Left ventricle myocardium inferior (tissue), 1 donor: ENCODE data around the gene FGFR3. TPM values are rescaled to one million over a fixed set of nuclear protein-coding genes. Genes with fewer than 3 reads are reported as not detected.

Source experiments
- DNase-seq: peaks from one replicate; pipeline ENCODE4 v3.0.0-alpha.2; 2020
- H3K27ac ChIP-seq: fragments of 200-600 bp; replicated peaks from 2 replicates; pipeline ENCODE4 v1.8.0; 2021
- H3K27me3 ChIP-seq: fragments of 200-600 bp; 2 replicates; pipeline ENCODE4 v1.8.0; 2021; ENCODE audit warnings: low read depth
- H3K36me3 ChIP-seq: fragments of 200-600 bp; 2 replicates; pipeline ENCODE4 v1.8.0; 2021
- H3K4me1 ChIP-seq: fragments of 200-600 bp; 2 replicates; pipeline ENCODE4 v1.8.0; 2021
- H3K4me3 ChIP-seq: fragments of 200-600 bp; 2 replicates; pipeline ENCODE4 v1.8.0; 2021; ENCODE audit warnings: mild to moderate bottlenecking, moderate library complexity
- H3K9me3 ChIP-seq: fragments of 200-600 bp; replicated peaks from 2 replicates; pipeline ENCODE4 v1.8.0; 2021
- intact Hi-C: fragments of 100-400 bp; cut with micrococcal nuclease; formaldehyde crosslinking; loops from one replicate; pipeline ENCODE4 v1.11.0; 2022
- total RNA-seq: library from RNA; stranded (reverse); fragmentation: NEBNext Ultra II Directional; extraction: Animal tissue kit (Norgen Biotek cat#: 25700); gene quantifications from one replicate; pipeline ENCODE4 v1.2.1, GENCODE V29; 2021
- TF ChIP-seq, protein P1 (sequence below): fragments of 200-600 bp; IDR thresholded peaks from 2 replicates; pipeline ENCODE4 v1.8.0; 2021; ENCODE audit warnings: antibody characterized with exemption, mild to moderate bottlenecking, borderline replicate concordance
- donor health status: DM: no; HTN: yes; CAD: no; lungs with severe emphysema.

Gene FGFR3
- total RNA-seq, 1 donor from 2014 or later, result 3.5 TPM

- TF ChIP-seq, protein P1, sequence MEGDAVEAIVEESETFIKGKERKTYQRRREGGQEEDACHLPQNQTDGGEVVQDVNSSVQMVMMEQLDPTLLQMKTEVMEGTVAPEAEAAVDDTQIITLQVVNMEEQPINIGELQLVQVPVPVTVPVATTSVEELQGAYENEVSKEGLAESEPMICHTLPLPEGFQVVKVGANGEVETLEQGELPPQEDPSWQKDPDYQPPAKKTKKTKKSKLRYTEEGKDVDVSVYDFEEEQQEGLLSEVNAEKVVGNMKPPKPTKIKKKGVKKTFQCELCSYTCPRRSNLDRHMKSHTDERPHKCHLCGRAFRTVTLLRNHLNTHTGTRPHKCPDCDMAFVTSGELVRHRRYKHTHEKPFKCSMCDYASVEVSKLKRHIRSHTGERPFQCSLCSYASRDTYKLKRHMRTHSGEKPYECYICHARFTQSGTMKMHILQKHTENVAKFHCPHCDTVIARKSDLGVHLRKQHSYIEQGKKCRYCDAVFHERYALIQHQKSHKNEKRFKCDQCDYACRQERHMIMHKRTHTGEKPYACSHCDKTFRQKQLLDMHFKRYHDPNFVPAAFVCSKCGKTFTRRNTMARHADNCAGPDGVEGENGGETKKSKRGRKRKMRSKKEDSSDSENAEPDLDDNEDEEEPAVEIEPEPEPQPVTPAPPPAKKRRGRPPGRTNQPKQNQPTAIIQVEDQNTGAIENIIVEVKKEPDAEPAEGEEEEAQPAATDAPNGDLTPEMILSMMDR, result no peak
- Histone ChIP-seq H3K36me3 (peaks cover 93% of the 10 kb centered on the region), H3K4me3 (no peak overlapping the region), H3K9me3 (no peaks in the 10 kb centered on the region), H3K27me3 (no peaks in the 10 kb centered on the region), H3K27ac (no peak overlapping the region), H3K4me1 (peaks cover 4% of the 10 kb centered on the region)
- DNase-seq, result no peak
- intact Hi-C loops, result no loop called here
Observed at GRCh38 chr4:1837069-1837468, 44.0 kb downstream of the FGFR3 start.

- DNase-seq, result no peak
- Histone ChIP-seq H3K4me3 (no peak overlapping the region), H3K9me3 (no peaks in the 10 kb centered on the region), H3K4me1 (peaks cover 26% of the 10 kb centered on the region), H3K27me3 (no peaks in the 10 kb centered on the region), H3K36me3 (peaks cover 78% of the 10 kb centered on the region), H3K27ac (no peak overlapping the region)
- TF ChIP-seq, protein P1, result no peak
- intact Hi-C loops, result no loop called here
Observed at GRCh38 chr4:1839282-1839681, 46.2 kb downstream of the FGFR3 start.

- Histone ChIP-seq H3K4me3 (no peak overlapping the region), H3K27me3 (no peaks in the 10 kb centered on the region), H3K9me3 (no peaks in the 10 kb centered on the region), H3K27ac (no peak overlapping the region), H3K36me3 (peaks cover 75% of the 10 kb centered on the region), H3K4me1 (peaks cover 30% of the 10 kb centered on the region)
- TF ChIP-seq, protein P1, result no peak
- intact Hi-C loops, result no loop called here
- DNase-seq, result no peak
Observed at GRCh38 chr4:1841201-1841886, 48.3 kb downstream of the FGFR3 start.

DNA sequence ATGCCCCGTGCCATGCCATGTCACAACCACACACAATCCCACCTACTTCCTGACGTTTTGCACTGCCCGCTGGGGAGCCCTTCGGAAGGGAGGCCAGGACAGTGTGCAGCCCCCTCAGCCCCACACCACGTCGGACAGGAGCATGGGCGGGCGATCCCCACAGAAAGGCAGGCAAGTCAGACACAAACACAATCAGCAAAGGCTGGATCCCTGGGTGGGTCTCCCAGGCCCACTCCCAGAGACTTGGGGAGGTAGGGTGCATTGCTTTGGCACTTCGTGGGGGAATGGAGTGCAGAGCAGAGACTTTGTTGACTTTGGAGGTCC lies 48.8 kb downstream of the FGFR3 start:
- DNase-seq, result no peak
- Histone ChIP-seq H3K27me3 (no peaks in the 10 kb centered on the region), H3K27ac (no peak overlapping the region), H3K36me3 (peaks cover 75% of the 10 kb centered on the region), H3K4me1 (peaks cover 30% of the 10 kb centered on the region), H3K9me3 (no peaks in the 10 kb centered on the region), H3K4me3 (no peak overlapping the region)
- TF ChIP-seq, protein P1, result no peak
- intact Hi-C loops, result no loop called here

- Histone ChIP-seq H3K4me1 (peaks cover 30% of the 10 kb centered on the region), H3K9me3 (no peaks in the 10 kb centered on the region), H3K4me3 (no peak overlapping the region), H3K36me3 (peaks cover 75% of the 10 kb centered on the region), H3K27ac (peak overlapping the region; percentile 79), H3K27me3 (no peaks in the 10 kb centered on the region)
- intact Hi-C loops, result no loop called here
- TF ChIP-seq, protein P1, result no peak
- no peak for DNase-seq
Observed at GRCh38 chr4:1842339-1842895, 49.3 kb downstream of the FGFR3 start.
